PC-3 (cell line): ENCODE results near the gene TMEM82.
"Not testable (repeated sequence)": the region's sequence is repeated elsewhere in the genome, so short reads cannot be mapped to it uniquely, and the experiment has no call there.

ENCODE experiments used
- EZH2 ChIP-seq: fragments of 300-600 bp; sonication (generic); IDR thresholded peaks from one replicate; pipeline ENCODE4 v1.6.1; 2017; ENCODE audit warnings: antibody characterized with exemption, mild to moderate bottlenecking, low read length; ENCODE audit not compliant: unreplicated experiment
- TF ChIP-seq, protein P1 (sequence below): fragments of 300-600 bp; sonication (generic); conservative IDR thresholded peaks from 2 replicates; pipeline ENCODE4 v1.5.1; 2017; ENCODE audit warnings: antibody characterized with exemption, low read depth, mild to moderate bottlenecking, low read length

DNA sequence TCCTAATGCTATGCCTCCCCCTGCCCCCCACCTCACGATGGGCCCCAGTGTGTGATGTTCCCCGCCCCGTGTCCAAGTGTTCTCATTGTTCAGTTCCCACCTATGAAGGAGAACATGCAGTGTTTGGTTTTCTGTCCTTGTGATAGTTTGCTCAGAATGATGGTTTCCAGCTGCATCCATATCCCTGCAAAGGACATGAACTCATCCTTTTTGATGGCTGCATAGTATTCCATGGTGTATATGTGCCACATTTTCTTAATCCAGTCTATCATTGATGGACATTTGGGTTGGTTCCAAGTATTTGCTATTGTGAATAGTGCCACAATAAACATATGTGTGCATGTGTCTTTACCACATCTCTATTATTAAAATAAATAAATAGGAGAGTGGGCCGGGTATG lies 43.0 kb upstream of the TMEM82 start:
- TF ChIP-seq, protein P1, sequence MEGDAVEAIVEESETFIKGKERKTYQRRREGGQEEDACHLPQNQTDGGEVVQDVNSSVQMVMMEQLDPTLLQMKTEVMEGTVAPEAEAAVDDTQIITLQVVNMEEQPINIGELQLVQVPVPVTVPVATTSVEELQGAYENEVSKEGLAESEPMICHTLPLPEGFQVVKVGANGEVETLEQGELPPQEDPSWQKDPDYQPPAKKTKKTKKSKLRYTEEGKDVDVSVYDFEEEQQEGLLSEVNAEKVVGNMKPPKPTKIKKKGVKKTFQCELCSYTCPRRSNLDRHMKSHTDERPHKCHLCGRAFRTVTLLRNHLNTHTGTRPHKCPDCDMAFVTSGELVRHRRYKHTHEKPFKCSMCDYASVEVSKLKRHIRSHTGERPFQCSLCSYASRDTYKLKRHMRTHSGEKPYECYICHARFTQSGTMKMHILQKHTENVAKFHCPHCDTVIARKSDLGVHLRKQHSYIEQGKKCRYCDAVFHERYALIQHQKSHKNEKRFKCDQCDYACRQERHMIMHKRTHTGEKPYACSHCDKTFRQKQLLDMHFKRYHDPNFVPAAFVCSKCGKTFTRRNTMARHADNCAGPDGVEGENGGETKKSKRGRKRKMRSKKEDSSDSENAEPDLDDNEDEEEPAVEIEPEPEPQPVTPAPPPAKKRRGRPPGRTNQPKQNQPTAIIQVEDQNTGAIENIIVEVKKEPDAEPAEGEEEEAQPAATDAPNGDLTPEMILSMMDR = not testable (repeated sequence)
- not testable (repeated sequence) for TF ChIP-seq EZH2
